Fibroblast of skin of right quadriceps (primary cell): Measurements from ENCODE around the gene FAM120A.

ENCODE experiments used
- DNase-seq: peaks from one replicate; pipeline ENCODE4 v3.0.0-alpha.2; 2013

Gene FAM120A

DNA sequence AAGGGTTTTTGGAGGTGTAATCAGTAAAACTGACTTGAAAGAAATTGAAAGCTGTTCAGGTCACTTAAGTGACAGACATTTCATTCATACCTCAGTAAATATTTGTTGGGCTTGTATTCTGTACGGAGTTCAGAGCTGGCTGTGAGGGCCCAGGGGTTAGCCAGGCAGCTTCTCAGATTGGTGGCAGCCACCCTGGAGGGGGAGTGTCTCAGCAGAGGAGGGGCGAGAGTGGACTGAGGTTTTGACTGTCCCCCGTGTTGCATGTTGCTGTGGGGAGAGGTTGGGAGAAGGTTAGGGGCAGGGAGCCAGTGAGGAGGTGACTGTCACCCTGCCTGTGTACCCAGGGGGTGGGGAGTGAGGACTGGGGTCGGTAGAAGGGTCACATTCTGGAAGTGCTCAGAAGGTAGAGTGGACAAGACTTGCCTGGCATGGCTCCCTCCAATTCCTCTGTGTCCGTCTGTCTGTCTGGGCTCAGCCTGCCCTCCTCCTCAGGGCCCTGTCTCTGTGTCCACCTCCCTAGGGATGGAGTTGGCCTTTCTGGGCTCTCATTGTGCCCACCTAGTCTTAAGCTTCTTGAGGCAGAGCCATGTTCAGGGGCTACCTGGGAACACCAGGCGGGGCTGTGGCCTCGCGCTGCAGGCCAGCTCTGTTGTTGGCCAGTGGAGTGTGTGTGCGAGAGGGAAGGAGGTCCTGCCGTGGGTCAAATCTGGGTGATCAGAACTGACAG, 129.3 kb downstream of the FAM120A start:
- DNase-seq = no peak

DNA sequence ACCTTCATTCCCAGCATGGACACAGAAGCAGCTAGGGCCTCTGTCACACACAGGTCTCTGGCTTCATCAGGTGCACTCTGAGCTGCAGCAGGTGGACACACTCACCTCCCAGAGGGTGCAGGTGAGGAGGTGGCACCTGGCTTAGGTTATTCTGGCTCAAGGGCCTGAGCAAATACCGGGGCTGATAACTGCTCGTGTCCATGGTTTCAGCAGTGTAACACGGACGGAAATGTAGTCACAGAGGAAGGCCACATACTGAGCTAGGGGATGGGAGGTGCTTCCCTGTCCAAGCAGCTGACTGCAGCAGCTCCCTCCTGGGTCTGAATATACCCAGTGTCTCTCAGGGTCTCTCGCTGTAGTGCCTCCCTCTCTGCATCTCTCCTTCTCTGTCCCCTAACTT, 130.6 kb downstream of the FAM120A start:
- no peak for DNase-seq

DNA sequence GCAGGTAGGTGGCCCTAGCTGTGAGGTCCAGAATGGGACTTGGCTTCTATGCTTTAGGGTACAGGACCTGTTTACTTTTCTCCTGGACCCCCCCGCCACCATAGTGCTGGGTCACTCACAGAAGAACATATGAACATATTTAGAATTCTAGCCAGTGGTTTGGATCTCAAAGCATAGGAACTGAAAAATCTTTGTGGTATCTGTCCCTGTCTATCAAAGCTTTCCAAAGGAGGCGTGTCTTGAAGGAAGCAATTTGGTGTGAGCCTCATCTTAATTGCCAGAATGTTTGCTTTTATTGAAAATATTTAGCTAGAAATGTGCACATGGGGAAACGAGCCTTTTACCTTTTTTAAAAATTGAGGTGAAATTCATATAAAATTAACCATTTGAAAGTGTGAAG, 131.1 kb downstream of the FAM120A start:
- no peak for DNase-seq

GRCh38 chr9:93585259-93585658, 133.8 kb downstream of the FAM120A start:
- DNase-seq = no peak

DNA sequence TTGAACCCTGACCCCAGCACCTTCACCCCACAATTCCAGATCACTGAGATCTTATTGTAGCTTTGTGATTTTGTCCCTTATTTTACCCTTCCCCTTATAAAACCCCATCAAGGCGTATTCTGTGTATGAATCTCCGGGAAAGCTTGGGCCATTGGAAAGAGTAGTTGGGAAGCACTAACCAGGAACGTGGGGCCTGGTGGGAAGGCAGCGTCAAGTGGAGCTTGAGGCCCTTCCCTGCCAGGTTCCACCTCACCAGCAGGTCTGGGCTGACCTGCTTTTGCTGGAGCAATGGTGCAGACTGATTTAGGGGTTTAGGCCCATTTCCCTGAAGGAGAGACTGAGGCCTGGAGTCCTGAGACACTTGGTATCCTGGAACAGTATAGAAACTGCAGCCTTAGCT, 134.2 kb downstream of the FAM120A start:
- DNase-seq = no peak

DNA sequence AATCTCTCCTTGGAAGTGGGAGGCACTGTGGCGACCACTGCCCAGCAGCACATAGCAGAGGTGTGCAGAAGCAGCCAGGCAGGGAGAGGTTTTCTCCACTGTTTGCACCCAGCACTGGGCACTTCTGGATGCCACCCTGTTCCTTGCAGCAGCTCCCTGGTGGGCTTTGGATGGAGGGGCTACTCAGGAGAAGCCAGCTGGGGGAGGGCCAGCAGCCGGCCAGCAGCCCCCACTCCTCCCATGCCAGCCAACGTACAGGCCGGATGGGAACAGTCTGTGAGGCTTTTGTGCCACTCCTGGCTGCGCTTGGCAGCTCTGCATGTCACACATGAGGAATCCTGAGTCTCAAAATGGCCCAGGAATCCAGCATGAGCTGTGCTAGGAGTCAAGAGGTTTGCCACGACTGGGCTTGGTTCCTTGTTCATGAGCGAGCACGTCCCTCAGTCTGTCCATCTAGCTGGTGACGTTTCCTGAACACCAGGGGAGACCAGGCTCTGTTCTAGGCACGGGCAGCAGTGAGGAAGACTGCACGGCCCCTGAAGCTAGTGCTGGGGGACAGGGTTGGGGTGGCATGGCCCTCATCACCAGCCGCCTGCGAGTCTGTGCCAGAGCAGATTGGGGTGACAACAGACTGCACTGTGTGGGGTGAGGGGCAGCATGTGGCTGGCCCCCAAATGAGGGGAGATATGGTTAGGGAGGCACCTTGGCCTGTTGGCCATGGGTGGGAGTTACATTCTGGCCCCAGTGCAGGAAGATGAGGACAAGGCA, 135.0 kb downstream of the FAM120A start:
- no peak for DNase-seq

- no peak for DNase-seq
Measured at GRCh38 chr9:93587284-93587650, 135.8 kb downstream of the FAM120A start.

DNA sequence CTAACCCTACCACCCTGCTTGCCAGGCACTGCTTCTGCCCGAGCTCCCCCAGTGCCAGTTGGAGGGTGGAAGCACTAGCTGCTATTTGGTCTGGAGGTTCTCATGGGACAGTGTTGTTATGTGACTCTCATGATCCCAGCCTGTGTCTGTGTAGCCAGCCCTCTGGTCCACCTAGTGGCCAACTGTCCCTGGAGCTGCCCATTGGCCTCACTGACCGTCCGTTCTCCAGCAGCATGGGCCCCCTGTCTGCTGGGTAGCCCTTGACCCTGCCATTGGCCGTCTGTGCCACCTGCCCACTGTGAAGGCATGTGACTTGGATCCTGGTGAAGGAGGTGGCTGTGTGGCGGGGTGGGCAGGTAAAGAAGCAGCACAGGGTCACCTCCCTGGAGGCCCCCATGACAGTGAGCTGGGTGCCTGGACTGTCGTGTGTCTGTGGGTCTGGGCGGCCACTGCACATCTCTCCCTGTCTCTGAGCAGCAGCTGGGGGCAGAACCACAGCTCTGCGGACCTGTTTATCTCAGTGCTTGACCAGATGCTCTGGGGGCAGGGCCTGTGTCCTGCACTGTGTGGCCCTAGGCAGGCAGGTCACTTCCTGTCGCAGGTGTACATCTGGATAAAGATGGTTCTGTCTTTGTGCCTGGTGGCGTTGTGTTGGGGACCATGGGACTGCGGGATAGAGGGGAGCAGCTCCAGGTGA, 136.3 kb downstream of the FAM120A start:
- DNase-seq = no peak

- DNase-seq = peak; percentile 15
Measured at GRCh38 chr9:93588641-93589609, 137.4 kb downstream of the FAM120A start.

- peak; percentile 24 for DNase-seq
Measured at GRCh38 chr9:93589688-93590087, 138.2 kb downstream of the FAM120A start.

GRCh38 chr9:93590609-93591234, 139.2 kb downstream of the FAM120A start:
- no peak for DNase-seq

- DNase-seq = no peak
Measured at GRCh38 chr9:93591301-93592007, 140.0 kb downstream of the FAM120A start.

- no peak for DNase-seq
Measured at GRCh38 chr9:93592008-93592642, 140.6 kb downstream of the FAM120A start.

- no peak for DNase-seq
Measured at GRCh38 chr9:93592643-93593021, 141.1 kb downstream of the FAM120A start.

DNA sequence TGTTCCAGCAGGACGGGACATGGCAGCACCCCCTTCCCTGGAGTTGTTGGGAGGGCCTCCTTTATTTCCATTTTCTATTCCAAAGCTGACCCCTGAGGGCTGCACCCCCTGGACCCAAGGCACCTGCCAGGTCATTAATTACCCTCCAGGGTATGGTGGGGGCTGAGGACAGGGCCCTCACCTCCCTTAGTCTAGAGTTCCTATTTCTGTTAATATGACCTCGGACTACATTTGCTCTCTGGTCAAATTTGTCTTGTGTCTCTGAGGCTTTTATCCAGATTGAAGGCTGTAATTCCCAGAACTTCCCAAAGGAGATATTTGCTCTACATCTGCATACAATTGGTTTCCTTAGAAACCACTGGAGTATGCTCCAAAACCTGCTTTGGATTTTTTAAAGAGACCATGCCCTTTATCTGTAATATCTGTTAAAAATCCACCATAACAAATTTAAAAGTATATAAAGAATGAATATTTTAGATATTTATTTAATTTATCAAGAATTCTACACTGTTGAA, 141.7 kb downstream of the FAM120A start:
- no peak for DNase-seq

GRCh38 chr9:93594041-93594756, 142.7 kb downstream of the FAM120A start:
- DNase-seq = no peak

GRCh38 chr9:93595461-93595860, 144.0 kb downstream of the FAM120A start:
- no peak for DNase-seq

GRCh38 chr9:93595861-93596365, 144.4 kb downstream of the FAM120A start:
- DNase-seq = no peak

- no peak for DNase-seq
Measured at GRCh38 chr9:93596399-93596798, 144.9 kb downstream of the FAM120A start.

DNA sequence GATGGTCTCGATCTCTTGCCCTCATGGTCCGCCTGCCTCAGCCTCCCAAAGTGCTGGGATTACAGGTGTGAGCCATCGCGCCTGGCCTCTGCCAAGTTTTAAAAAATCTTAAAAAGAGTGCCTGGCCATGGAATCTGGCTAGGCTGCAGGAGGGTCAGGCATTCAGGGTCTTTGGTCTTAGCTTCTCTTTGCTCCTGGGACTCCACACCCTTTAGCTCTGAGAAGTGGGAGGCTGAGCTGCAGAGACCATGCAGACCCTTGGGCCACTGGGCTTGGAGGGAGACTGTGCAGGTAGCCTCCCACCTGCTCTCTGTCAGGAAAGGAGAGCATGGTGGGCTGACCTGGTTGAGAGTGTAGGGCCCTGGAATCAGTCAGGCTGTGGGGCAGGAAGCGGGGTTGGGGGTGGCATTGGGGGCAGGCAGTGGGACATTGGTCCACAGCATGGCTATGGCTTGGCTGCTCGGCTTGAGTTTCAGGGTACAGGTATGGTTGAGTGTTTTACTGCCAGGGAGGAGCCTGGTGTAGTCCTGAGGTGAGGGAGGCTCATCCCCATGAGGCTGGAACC, 145.7 kb downstream of the FAM120A start:
- DNase-seq = no peak
